Measurements from ENCODE around the gene MREG.
A peak's percentile ranks its signal among the peaks of the same experiment; 100 is the strongest.

The MREG gene, protein sequence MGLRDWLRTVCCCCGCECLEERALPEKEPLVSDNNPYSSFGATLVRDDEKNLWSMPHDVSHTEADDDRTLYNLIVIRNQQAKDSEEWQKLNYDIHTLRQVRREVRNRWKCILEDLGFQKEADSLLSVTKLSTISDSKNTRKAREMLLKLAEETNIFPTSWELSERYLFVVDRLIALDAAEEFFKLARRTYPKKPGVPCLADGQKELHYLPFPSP

DNA sequence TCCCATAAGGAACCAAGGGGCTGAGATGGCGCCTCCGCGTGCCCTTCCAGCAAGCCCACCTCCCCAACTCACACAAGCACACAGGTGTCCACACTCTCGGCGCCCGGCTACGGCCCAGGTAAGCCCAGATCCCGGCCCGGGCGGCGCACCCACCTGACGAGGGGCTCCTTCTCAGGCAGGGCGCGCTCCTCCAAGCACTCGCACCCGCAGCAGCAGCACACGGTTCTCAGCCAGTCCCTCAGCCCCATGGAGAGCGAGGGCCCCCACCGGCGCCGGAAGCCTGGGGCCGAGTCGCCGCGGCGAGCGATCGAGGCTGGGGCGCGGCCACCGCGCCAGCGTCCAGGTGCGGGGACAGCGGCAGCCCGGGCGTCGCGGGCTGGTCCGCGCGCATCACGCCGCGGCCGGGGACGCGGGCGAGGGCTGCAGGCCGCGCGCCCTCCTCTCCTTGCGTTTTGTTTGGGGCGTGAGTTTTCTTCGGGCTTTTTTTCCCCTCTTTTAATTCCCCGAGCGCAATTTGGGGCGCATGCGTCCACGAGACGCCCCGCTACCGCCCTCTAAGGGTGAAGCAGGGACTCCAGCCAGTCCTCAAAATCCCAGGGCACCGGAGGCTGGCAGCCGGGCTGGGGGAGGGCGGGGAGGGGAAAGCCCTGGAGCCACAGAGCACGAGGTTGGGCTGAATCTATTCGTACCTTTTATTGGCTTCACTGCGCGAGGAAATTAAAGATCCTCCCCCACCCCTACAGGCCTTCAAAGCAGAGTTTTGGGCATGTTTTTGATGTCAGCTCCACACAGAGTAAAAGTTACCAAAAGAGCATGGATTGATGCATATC, at the start of gene MREG:
Gene MREG (minus strand): TSS at position 472 of the 830 bp plus-strand sequence. CDS start 224 bp downstream, at position 248.
- Histone ChIP-seq H3K4me3 (ENCODE audit: low read length) (peak within 1 kb of the TSS; percentile 94), H3K79me2 (ENCODE audit: low read length) (peaks cover 49% of the 10 kb centered on the region)

GRCh38 chr2:216059233-216059834, 46.0 kb upstream of the MREG start:
- peak; percentile 37 for DNase-seq
- no peak overlapping the region for H3K9ac ChIP-seq (ENCODE audit: low read length)
- no peak for TF ChIP-seq EZH2phosphoT487 (IDR thresholded peaks at IDR 0.05; ENCODE audit: low read length)
- TF ChIP-seq, protein P1, sequence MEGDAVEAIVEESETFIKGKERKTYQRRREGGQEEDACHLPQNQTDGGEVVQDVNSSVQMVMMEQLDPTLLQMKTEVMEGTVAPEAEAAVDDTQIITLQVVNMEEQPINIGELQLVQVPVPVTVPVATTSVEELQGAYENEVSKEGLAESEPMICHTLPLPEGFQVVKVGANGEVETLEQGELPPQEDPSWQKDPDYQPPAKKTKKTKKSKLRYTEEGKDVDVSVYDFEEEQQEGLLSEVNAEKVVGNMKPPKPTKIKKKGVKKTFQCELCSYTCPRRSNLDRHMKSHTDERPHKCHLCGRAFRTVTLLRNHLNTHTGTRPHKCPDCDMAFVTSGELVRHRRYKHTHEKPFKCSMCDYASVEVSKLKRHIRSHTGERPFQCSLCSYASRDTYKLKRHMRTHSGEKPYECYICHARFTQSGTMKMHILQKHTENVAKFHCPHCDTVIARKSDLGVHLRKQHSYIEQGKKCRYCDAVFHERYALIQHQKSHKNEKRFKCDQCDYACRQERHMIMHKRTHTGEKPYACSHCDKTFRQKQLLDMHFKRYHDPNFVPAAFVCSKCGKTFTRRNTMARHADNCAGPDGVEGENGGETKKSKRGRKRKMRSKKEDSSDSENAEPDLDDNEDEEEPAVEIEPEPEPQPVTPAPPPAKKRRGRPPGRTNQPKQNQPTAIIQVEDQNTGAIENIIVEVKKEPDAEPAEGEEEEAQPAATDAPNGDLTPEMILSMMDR (IDR thresholded peaks at IDR 0.05; ENCODE audit: low read length) = peak; percentile 47

More for the DNA sequence above, at the start of gene MREG:
- no peaks in the 10 kb centered on the region for H4K20me1 ChIP-seq (ENCODE audit: insufficient read depth, low read length)
- H3K9me2 ChIP-seq (replicated peaks; ENCODE audit: insufficient read depth, low read length) = no peaks in the 10 kb centered on the region
- H3K4me2 ChIP-seq (ENCODE audit: low read depth, low read length) = peak within 1 kb of the TSS; percentile 62
- no peaks in the 10 kb centered on the region for H3K27me3 ChIP-seq (replicated peaks; ENCODE audit: insufficient read depth, low read length)
- peaks cover 36% of the 10 kb centered on the region for H3K4me1 ChIP-seq (ENCODE audit: low read length)
- peak within 1 kb of the TSS; percentile 65 for H2AFZ ChIP-seq (ENCODE audit: low read length)
- no peaks in the 10 kb centered on the region for H3K36me3 ChIP-seq (replicated peaks; ENCODE audit: insufficient read depth, low read length)
- peak; percentile 92 for DNase-seq
- TF ChIP-seq, protein P1 (IDR thresholded peaks at IDR 0.05; ENCODE audit: low read length) = peak; percentile 61
- no peak for TF ChIP-seq EZH2phosphoT487 (IDR thresholded peaks at IDR 0.05; ENCODE audit: low read length)
- no peaks in the 10 kb centered on the region for H3K9me3 ChIP-seq (replicated peaks; ENCODE audit: insufficient read depth, low read length)
- H3F3A ChIP-seq (ENCODE audit: insufficient read depth, low read length) = peaks cover 46% of the 10 kb centered on the region
- peak within 1 kb of the TSS; percentile 82 for H3K9ac ChIP-seq (ENCODE audit: low read length)
- H3K27ac ChIP-seq (ENCODE audit: low read length) = peak within 1 kb of the TSS; percentile 60; the same call in 1 of the 2 replicates

DNA sequence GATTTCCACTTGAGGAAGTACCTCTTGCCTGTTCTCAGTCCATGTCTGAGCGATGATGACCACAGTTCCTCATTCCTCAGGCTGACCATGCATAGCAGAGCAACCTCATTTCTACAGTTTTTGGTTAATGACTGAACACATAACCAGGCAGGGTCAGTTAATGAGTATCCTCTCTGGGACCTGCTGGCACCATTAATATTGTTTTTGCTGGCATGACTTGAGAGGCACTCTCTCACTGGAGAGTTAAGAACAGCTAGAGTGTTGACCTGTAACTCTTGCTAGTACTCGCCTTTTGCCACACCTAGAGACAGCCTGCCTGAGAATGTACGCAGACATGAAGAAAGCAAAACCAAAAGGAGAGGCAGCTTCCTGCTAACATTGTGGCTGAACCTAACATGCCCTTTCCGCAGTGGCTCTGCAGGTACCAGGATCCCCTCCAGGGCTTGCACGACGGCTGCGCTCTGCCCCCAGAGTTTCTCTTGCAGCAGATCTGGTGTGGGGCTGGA, 44.4 kb upstream of the MREG start:
- Histone ChIP-seq H3K4me2 (ENCODE audit: low read depth, low read length) (peak overlapping the region; percentile 75), H2AFZ (ENCODE audit: low read length) (peak overlapping the region; percentile 48), H3K4me3 (ENCODE audit: low read length) (peak overlapping the region; percentile 62), H3K79me2 (ENCODE audit: low read length) (no peaks in the 10 kb centered on the region), H3K9me3 (replicated peaks; ENCODE audit: insufficient read depth, low read length) (no peaks in the 10 kb centered on the region), H3K9me2 (replicated peaks; ENCODE audit: insufficient read depth, low read length) (no peaks in the 10 kb centered on the region), H3K27me3 (replicated peaks; ENCODE audit: insufficient read depth, low read length) (no peaks in the 10 kb centered on the region), H3K27ac (ENCODE audit: low read length) (peak overlapping the region; percentile 90), H3K4me1 (ENCODE audit: low read length) (peaks cover 29% of the 10 kb centered on the region), H4K20me1 (ENCODE audit: insufficient read depth, low read length) (no peaks in the 10 kb centered on the region), H3K9ac (ENCODE audit: low read length) (peak overlapping the region; percentile 61; the same call in 1 of the 2 replicates), H3K36me3 (replicated peaks; ENCODE audit: insufficient read depth, low read length) (no peaks in the 10 kb centered on the region), H3F3A (ENCODE audit: insufficient read depth, low read length) (peaks cover 24% of the 10 kb centered on the region)
- TF ChIP-seq, protein P1 (IDR thresholded peaks at IDR 0.05; ENCODE audit: low read length) = peak; percentile 17
- TF ChIP-seq EZH2 (optimal IDR thresholded peaks at IDR 0.05; ENCODE audit: low read depth, low read length) = no peak
- DNase-seq = peak; percentile 91

More at GRCh38 chr2:216059233-216059834, 46.0 kb upstream of the MREG start:
- Histone ChIP-seq H3F3A (ENCODE audit: insufficient read depth, low read length) (peaks cover 24% of the 10 kb centered on the region), H3K27ac (ENCODE audit: low read length) (no peak overlapping the region), H3K4me3 (ENCODE audit: low read length) (no peak overlapping the region), H3K9me2 (replicated peaks; ENCODE audit: insufficient read depth, low read length) (no peaks in the 10 kb centered on the region), H3K79me2 (ENCODE audit: low read length) (no peaks in the 10 kb centered on the region), H3K4me2 (ENCODE audit: low read depth, low read length) (peak overlapping the region; percentile 75; the same call in 1 of the 2 replicates), H2AFZ (ENCODE audit: low read length) (no peak overlapping the region), H4K20me1 (ENCODE audit: insufficient read depth, low read length) (no peaks in the 10 kb centered on the region), H3K9me3 (replicated peaks; ENCODE audit: insufficient read depth, low read length) (no peaks in the 10 kb centered on the region), H3K4me1 (ENCODE audit: low read length) (peaks cover 29% of the 10 kb centered on the region), H3K36me3 (replicated peaks; ENCODE audit: insufficient read depth, low read length) (no peaks in the 10 kb centered on the region), H3K27me3 (replicated peaks; ENCODE audit: insufficient read depth, low read length) (no peaks in the 10 kb centered on the region)

Data from MM.1S (cell line).